Activated T-cell treated with anti-CD3 and anti-CD28 coated beads for 48 hours (primary cell): ENCODE data around the gene PNPLA5.
"Not testable (repeated sequence)": the region's sequence is repeated elsewhere in the genome, so short reads cannot be mapped to it uniquely, and the experiment has no call there.

Experiments used
- DNase-seq: peaks from one replicate; pipeline ENCODE4 v3.0.0-alpha.2; 2020; ENCODE audit warnings: low read depth

PNPLA5 gene, protein sequence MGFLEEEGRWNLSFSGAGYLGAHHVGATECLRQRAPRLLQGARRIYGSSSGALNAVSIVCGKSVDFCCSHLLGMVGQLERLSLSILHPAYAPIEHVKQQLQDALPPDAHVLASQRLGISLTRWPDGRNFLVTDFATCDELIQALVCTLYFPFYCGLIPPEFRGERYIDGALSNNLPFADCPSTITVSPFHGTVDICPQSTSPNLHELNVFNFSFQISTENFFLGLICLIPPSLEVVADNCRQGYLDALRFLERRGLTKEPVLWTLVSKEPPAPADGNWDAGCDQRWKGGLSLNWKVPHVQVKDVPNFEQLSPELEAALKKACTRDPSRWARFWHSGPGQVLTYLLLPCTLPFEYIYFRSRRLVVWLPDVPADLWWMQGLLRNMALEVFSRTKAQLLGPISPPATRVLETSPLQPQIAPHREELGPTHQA

GRCh38 chr22:43891360-43892182, at the start of gene PNPLA5:
TSS of gene PNPLA5 (minus strand) at chr22:43892013. CDS start at chr22:43891880, 133 bp downstream.
- peak; percentile 31 for DNase-seq

GRCh38 chr22:43941449-43941848, 49.6 kb upstream of the PNPLA5 start:
- no peak for DNase-seq

GRCh38 chr22:43931771-43932170, 40.0 kb upstream of the PNPLA5 start:
- DNase-seq = no peak

DNA sequence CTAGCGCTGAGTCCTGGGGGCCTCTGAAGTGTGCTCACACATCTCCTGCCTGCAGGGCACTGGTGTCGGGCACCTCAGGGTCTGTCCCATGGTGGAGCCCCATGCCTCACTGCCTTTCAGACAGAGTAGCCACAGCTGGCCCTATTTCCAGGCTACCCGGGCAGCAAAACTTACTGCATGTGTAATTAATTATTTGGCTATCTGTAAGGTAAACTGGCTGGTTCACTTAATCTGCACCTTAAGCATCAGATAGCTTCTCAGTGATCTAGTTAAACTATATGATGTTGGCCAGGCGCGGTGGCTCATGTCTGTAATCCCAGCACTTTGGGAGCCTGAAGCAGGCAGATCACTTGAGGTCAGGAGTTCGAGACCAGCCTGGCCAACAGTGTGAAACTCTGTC, 37.1 kb upstream of the PNPLA5 start:
- DNase-seq = no peak

DNA sequence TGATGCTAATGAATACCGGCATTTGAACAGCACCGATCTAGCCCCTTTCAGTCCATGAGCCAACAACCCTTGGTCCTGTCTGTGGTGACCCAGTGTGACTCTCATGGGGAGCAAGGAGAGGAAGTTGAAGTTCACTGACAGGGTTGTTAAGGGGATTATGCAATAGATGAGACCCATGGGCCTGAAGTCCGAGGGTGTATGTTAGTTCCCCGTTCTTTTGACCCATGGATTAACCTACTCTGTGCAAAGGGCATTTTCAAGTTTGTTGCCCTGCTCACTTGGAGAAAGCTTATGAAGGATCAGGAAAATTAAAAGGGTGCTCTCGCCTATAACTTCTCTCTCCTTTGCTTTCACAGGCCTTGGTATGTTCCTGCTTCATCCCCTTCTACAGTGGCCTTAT, 36.7 kb upstream of the PNPLA5 start:
- DNase-seq = no peak

DNA sequence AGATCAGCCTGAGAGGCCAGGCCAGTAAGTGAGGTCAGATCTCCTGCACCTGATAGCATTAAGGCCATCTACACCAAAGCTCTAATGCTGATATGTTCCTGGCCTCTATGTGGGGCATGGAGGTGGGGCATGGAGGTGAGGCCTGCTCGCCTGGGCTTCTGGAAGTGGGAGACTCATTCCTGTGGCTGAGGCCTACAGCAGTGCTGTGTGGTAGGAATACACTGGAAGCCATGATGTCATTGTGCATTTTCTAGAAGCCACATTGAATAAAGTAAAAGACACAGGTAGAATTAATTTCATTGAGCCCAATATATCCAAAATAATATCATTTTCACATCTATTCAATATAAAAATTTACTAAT, 34.5 kb upstream of the PNPLA5 start:
- no peak for DNase-seq

DNA sequence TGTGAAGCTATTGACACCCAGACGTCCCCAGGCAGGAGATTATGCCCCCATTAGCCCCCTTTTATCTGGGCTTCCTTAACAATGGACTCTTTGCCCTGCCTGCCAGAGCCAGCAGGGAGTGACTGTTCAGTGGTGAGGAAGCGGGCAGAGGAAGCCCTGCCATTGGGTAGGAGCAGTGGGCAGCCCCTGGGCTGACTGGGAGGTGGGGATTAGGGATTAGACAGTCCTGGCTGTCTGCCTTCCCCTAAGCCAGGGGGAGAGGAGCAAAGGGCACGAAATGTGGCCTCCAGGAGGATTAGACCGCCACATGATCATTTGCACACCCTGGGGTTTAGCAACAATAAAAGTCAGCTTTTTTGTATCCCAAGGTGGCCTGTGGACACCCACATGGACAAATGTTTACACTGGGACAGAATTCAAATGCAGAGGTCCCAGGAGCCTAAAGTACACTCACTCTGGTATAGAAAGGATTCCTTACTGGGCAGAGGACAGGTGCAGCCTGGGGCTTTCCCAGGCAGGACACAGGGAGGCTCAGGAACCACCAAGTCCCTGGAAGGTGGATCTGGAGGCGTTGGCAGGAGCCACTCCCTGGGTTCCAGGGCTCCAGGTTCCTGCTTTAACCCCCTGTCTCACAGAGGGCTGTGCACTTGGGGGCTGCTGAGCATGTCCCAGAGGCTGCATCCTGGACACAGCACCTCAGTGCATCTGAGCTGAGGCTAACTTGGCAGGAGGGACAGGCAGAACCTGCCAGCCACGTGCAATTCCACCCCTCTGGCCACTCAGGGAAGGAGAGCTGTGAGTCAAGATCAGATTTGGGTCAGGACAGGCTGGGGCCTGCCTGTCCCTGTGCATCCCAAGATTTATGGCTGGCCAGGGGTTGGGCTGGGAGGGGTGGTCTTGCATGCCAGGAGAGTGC, 33.9 kb upstream of the PNPLA5 start:
- no peak for DNase-seq

- DNase-seq = no peak
Observed at GRCh38 chr22:43924877-43925276, 33.1 kb upstream of the PNPLA5 start.

DNA sequence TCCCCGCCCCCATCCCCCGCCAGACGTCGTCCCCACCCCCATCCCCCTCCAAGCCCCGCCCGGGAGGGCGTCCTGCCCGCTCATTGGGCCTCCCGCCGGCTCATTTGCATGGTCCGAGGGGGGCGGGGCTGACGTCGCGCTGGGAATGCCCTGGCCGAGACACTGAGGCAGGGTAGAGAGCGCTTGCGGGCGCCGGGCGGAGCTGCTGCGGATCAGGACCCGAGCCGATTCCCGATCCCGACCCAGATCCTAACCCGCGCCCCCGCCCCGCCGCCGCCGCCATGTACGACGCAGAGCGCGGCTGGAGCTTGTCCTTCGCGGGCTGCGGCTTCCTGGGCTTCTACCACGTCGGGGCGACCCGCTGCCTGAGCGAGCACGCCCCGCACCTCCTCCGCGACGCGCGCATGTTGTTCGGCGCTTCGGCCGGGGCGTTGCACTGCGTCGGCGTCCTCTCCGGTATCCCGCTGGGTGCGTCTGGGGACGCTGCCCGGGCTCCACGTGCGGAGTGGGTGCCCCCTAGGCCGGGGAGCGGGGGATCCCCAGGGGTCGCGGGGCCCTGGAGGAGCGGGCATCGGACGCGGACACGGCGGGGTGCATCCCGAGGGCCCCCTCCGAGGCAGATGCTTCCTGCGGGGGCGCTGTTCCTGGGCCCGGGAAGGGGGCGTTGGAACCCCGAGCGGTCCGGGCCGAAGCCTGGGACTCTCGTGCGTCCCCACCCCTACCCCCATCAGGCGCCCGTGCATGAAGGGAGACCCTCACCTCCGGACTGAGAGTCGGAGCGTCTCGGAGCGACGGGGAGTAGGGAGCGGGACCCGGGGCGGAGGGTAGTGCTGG, 32.0 kb upstream of the PNPLA5 start, which contains the start of gene PNPLA3:
PNPLA3 (plus strand) TSS at position 175 of the 834 bp plus-strand sequence; CDS start at position 282, 107 bp downstream.
- peak; percentile 72 for DNase-seq

GRCh38 chr22:43923191-43923590, 31.4 kb upstream of the PNPLA5 start:
- DNase-seq = no peak

DNA sequence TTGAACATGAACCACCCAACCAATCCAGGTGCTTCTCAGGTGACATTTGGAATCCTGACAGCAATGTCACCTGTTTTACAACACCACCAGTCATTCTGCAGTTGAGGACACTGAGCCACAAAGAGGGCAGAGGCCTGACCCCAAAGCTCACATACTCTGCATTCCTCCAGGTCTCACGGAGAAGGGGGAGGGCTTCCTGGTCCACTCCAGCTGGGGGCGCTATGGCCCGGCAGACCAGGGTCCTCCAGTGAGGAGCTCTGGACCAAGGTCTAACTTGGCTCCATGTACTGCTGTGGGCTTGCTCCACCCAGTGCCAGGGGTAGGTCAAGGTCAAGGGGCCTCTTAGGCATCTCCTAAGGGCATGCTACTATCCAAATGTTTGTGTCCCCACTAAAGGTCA, 30.3 kb upstream of the PNPLA5 start:
- no peak for DNase-seq

GRCh38 chr22:43921370-43921769, 29.6 kb upstream of the PNPLA5 start:
- no peak for DNase-seq

DNA sequence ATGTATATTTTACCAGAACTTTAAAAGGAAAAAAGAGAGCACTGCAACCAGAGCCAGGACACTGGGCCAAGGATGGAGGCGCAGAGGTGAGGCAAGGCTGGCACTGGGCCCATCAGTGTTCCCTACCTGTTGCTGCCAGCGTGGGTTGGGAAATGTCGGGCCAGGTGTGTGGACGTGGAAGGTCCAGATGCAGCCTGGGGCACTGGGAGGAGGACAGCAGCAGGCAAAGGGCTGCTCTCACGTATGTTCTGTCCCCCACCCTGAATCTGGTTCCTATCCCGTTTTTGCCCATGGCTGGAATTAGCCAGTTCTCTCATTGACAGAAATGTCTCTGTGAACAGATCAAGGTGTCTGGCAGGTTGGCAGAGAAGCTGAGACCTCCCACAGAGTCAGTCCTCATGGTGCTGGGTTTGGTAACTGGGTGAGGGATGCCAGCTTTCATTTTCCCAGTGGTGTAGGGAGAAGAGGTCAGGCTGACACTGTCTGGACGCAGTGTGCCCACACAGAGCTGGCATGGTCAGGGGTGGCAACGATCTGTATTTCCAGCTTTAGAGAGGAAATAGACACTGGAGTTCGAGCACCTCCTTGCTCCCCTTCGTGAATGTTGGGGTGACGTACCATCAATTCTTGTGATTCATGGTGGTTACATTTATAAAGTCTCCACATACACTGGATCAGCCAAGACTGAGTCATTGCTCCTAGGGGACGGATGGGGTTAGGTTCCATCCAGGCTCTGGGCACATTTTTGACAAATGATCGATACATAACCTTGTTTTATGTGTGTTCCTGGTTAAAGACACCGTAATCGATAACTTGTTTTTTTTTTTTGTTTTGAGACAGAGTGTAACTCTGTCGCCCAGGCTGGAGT, 27.5 kb upstream of the PNPLA5 start:
- no peak for DNase-seq

DNA sequence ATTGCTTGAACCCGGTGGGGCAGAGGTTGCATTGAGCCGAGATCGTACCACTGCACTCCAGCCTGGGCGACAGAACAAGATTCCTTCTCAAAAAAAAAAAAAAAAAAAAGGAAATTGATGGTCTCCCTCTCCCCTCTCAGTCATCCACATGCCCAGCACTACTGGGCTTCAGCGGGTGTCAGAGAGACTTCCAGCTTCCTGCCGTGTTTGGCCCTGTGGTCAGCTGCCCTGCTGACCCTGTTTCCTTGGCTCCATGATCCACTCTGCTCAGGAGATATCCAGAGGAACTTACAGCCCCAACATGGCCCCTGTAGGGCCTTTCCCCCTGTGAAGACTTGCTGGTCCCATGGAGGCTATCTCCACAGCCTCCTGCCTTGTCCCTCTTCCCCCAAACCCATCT, 25.7 kb upstream of the PNPLA5 start:
- no peak for DNase-seq

GRCh38 chr22:43911351-43911750, 19.5 kb upstream of the PNPLA5 start:
- DNase-seq = no peak

GRCh38 chr22:43910178-43910695, 18.4 kb upstream of the PNPLA5 start:
- no peak for DNase-seq

GRCh38 chr22:43909708-43910107, 17.9 kb upstream of the PNPLA5 start:
- DNase-seq = no peak

DNA sequence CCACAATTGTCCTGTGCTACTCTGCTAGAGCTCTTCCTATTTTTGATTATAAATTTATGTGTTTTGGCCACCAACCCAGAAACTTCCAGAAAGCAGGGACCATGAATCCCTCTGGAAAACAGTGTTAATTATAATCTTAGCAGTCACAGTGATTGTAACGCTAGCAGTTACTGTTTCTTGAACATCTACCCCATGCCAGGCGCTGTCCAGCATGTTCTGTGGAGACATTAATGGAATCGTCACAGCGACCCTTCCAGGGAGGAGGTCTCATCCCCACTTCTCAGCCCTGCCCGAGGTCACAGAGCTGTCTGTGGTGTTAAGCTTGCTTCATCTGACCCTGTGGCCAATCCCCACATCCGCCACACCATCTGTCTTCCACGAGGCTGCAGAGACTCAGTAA, 13.9 kb upstream of the PNPLA5 start:
- DNase-seq = no peak

GRCh38 chr22:43904412-43904811, 12.6 kb upstream of the PNPLA5 start:
- DNase-seq = peak; percentile 26

GRCh38 chr22:43903033-43903432, 11.2 kb upstream of the PNPLA5 start:
- DNase-seq = not testable (repeated sequence)
